Subcutaneous preadipocyte (primary cell): ENCODE measurements around the gene CBX4. TPM values are rescaled to one million over a fixed set of nuclear protein-coding genes. Genes with fewer than 3 reads are reported as not detected.

Experiments
- total RNA-seq: library from RNA; depleted of rRNA; stranded (reverse); fragments of >200 nt; gene quantifications from 2 replicates; pipeline ENCODE4 v1.2.3, GENCODE V29; 2012

CBX4 gene
- 6.6 and 8.8 TPM in 2 replicates for total RNA-seq

GRCh38 chr17:79839356-79840268 lies at the start of gene CBX4:
TSS of gene CBX4 (minus strand) at chr17:79839440. CDS start at chr17:79839251, 189 bp downstream.

GRCh38 chr17:79796763-79797491 lies 42.3 kb downstream of the CBX4 start, which contains the start of gene CBX8:
TSS of gene CBX8 (minus strand) at chr17:79797077. CDS start at chr17:79796998, 79 bp downstream.

Other genes starting within 250 kb of the CBX4 start
- gene RBFOX3, start 228.4 kb downstream of the CBX4 start, total RNA-seq, result not detected in 2 replicates
- gene ENPP7, start 108.5 kb downstream of the CBX4 start, total RNA-seq, result not detected in 2 replicates
- gene CBX2, start 61.3 kb downstream of the CBX4 start, total RNA-seq, result 1.1 and 3.5 TPM in 2 replicates
- 1.1 and 2.0 TPM in 2 replicates for gene CBX8, start 42.4 kb downstream of the CBX4 start, total RNA-seq
- 81.5 and 104 TPM in 2 replicates for gene TBC1D16, start 196.4 kb upstream of the CBX4 start, total RNA-seq
- 2.7 and 4.0 TPM in 2 replicates for gene CCDC40, start 197.2 kb upstream of the CBX4 start, total RNA-seq